Stimulated activated CD8-positive, alpha-beta memory T cell treated with anti-CD3 and anti-CD28 coated beads, Interleukin-4, amount 100 ng/mL, for 4 hours (primary cell): Measurements from ENCODE around the gene RRP8.

Source experiments
- DNase-seq, 2 donors: peaks; one replicate each; pipeline ENCODE4 v3.0.0-alpha.2; 2020; ENCODE audit warnings: low read depth in 2 of 2, low spot score in 1 of 2

The RRP8 gene

GRCh38 chr11:6570691-6571427 is 32.6 kb downstream of the RRP8 start:
- no peak for DNase-seq

DNA sequence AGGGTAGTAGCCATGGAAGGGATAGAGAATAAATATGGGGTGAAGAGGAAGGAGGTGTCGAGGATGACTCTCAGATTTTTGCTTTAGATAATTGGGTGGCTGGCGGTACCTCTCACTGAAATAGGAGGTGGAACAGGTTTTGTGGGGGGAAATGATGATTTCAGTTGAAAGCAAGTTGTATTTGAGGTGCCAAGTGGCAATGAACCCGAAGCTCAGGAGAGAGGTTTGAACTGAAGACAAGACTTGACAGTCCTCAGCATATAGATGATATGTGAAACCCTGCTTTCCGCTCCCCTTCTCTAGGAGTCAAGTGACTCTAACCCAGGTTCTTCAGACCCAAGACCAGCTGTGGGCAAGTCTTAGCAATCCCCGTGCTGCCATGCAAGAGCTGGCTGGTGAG is 33.7 kb downstream of the RRP8 start:
- no peak for DNase-seq

- no peak for DNase-seq
Observed at GRCh38 chr11:6568191-6568918, 35.1 kb downstream of the RRP8 start.

- no peak for DNase-seq
Observed at GRCh38 chr11:6567371-6567745, 36.1 kb downstream of the RRP8 start.

DNA sequence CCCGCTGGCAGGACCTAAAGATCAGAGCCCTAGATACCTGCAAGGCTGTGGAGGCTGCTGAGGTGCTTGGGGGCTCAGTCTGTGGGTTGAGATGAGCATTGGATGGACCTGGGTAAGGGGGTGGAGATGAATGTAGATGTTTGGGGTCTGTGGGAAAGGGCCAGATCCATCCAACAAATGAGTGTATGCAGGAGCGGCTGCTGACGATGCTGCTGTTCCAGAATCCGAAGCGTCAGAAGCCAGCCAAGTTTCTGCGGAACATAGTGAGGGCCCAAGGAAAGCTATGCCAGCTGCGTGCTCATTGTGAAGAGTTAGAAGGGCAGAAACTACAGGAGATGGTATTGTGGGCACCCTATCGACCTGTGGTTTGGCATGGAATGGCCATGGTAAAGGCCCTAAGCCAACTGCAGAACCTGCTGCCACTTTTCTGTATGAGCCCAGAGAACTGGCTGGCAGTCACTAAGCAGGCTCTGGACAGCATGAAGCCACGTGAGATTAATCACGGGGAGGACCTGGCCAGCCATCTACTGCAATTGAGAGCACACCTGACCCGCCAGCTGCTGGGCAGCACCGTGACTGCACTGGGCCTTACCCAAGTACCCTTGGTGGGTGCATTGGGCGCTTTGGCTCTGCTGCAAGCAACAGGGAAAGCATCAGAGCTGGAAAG is 36.6 kb downstream of the RRP8 start:
- DNase-seq = no peak

GRCh38 chr11:6565988-6566703 is 37.3 kb downstream of the RRP8 start:
- no peak for DNase-seq

GRCh38 chr11:6565325-6565724 is 38.1 kb downstream of the RRP8 start:
- DNase-seq = no peak

DNA sequence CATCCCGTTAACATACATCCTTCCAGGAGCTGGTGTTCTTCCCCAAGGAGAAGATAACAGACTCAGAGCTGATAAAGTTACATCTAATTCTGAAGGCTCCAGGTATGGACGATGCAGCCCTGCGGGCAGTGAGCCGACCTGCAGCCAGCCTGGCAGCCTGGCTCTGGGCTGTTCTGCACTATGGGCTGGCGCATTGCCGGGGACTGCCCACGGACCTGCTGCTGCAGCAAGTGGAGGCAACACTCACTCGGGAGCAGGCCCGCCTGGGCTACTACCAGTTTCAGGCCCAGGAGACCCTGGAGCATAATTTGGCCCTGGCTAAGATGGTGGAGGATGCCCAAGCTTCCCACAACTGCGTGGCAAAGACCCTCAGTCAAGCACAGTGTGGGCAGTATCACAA is 39.7 kb downstream of the RRP8 start:
- no peak for DNase-seq

DNA sequence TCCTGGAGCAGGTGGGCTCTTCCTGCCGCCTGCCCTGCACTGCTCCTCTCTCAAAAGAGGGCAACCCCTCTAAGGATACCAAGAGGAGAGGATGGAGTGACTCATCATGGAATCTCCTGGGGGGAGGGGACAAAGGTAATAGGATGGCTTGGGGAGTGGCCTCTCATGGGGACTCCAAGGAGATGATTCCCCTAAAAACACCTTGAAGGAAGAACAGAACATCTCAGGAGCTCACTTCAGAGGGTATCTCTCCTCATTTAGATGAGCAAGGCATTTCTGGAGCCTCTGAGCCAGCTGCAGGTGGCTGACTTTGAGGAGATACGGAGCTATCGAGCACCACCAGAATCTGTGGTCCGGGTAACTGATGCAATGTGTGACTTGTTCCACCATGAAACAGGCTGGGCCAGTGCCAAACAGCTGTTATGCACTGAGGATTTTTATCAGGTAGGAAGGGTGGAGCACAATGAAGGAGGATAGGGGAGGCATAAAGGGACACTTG is 40.2 kb downstream of the RRP8 start:
- no peak for DNase-seq

GRCh38 chr11:6561288-6561687 is 42.1 kb downstream of the RRP8 start:
- no peak for DNase-seq

DNA sequence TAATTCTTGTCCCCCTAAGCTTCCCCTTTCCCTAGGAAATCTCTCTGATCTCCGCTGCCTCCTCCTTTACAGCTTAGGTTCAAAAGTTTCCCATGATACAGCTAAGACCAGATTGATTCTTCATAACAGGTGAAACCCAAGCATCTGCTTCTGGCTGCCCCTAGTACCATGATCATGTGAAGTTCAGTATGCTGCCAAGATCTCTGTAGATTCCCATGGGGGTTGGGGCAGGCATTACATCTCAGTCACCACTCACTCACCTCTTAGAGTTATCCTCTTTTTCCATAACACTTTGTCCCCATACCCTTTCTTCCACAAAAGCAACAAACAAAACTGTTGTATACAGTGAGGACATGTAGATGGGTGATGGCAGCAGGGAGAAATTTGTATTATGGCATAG is 44.0 kb downstream of the RRP8 start:
- DNase-seq = no peak

DNA sequence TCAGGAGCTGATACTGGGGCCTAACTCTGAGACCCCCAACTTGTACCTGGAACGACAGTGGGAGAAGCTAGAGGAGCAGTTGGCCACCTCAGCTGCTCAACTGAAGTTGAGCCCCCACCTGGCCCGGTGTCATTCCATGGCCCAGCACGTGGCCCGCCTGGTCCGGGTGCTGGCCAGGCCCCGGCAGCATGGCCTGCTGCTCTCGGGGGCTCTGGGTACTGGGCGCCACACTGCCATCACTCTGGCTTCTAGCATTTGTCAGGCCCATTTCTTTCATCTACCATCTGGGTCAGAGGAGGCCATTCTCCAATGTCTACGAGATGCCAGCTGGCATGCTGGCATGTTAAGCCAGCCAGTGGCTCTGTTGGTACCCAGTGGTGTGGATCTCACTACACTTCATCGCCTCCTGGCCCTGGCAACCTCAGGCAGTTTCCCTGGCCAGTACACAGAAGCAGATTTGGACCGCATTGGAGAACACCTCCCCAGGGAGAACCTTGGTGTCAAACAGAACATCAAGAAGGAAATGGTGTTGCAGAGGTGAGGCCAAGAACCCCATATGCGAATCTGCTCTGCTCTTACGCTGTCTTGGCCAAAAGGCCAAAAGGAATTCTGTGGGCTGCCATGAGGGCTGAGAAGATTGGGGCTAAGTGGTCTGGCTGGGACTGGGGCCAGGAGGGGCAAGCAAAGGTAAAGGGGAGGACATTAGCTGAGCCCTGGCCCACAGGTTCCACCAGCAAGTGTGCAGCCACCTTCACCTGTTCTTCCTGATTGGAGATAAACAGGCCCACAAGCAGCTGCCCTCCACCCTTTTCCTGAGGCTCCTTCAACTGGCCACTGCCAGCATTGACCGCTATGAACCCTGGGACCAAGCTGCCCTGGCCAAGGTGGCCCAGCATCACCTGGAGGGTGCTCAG is 45.4 kb downstream of the RRP8 start:
- no peak for DNase-seq

- no peak for DNase-seq
Observed at GRCh38 chr11:6557063-6557462, 46.4 kb downstream of the RRP8 start.

DNA sequence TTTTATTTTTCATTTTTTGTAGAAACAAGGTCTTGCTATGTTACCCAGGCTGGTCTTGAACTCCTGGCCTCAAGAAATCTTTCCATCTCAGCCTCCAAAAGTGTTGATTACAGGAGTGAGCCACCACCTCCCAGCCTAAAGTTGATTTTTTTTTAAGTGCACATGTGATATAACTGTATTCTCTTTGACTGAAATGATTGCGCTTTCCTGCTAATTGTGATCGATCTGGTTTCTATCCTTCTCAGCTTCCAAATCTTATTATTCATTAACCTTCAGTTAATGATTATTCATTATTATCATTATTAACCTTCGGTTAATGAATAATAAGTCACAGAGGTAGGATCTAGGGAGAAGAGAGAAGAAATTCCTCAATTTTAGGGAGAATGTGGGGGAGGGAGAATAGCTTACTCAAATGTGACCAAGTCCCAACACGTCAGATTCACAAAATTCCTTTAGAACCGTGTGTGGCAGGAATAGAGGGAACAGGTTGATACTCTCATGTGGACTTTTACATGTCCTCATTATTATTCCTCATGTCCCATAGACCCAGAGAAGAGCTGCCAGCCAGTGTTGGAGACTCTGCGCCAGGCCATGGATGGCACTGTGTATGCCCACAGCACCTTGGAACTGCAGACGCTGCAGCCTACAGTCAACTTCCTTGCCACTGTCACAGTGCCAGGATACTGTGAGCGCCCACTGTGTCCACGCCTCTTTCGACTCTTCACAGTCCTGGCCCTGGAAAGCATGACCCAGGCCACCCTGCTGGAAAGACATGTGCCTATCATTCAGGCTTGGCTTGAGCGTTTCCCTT is 47.1 kb downstream of the RRP8 start:
- no peak for DNase-seq

- no peak for DNase-seq
Observed at GRCh38 chr11:6554828-6555706, 48.3 kb downstream of the RRP8 start.

GRCh38 chr11:6553634-6554033 is 49.8 kb downstream of the RRP8 start:
- DNase-seq = no peak

- DNase-seq = no peak
Observed at GRCh38 chr11:6548641-6549040, 54.8 kb downstream of the RRP8 start.

- no peak for DNase-seq
Observed at GRCh38 chr11:6548121-6548520, 55.3 kb downstream of the RRP8 start.

DNA sequence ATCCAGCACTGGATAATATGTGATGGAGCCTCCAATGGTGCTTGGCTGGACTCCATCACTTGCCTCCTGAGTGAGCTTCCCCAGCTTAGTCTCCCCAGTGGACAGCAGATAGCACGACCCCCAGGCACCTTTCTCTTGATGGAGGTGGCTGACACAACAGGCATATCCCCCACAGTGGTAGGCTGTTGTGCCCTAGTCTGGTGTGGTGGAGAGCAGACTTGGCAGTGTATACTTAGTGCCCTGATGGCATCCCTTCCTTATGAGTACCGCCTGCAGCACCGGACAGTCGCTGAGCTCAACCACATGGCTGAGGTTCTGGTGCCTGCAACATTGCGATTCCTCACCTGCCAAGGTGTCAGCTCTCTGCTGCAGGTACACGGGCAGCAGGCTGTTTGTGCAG is 56.2 kb downstream of the RRP8 start:
- DNase-seq = no peak
